Naive thymus-derived CD8-positive, alpha-beta T cell (primary cell): ENCODE data around the gene ATP5F1D. TPM values are rescaled to one million over a fixed set of nuclear protein-coding genes. Genes with fewer than 3 reads are reported as not detected.

Source experiments
- ATAC-seq, 2 donors: fragments of 150-1000 bp; cut with Tn5 transposase in 1 of 2; sonication (Bioruptor Pico), chemical (Tn5 transposase) in 1 of 2; 1 replicate in 1 of 2; 2 replicates in 1 of 2; pipeline ENCODE4 v1.10.0; 2021; ENCODE audit warnings: mild to moderate bottlenecking in 2 of 2, moderate library complexity in 2 of 2
- POLR2A ChIA-PET: fragments of 350-600 bp; sonication (Branson Sonifier 250); formaldehyde crosslinking; loops from one replicate; lab custom pipeline; 2021; ENCODE audit warnings: antibody characterized with exemption; lab: Charles Lee
- DNase-seq, 10 donors: peaks; one replicate each; pipeline versions ENCODE4 v3.0.0 to v3.0.0-alpha.2; 2020 to 2022
- H3K27ac Mint-ChIP-seq, 10 donors: one replicate each; pipeline ENCODE4 v1.8.0; 2020 to 2022; ENCODE audit warnings: mild to moderate bottlenecking in 10 of 10, mixed read lengths in 10 of 10, moderate library complexity in 4 of 10, inconsistent platforms in 1 of 10
- H3K27me3 Mint-ChIP-seq, 5 donors: one replicate each; pipeline ENCODE4 v1.8.0; 2021 to 2022; ENCODE audit warnings: mixed read lengths in 5 of 5
- H3K36me3 Mint-ChIP-seq, 3 donors: one replicate each; pipeline ENCODE4 v1.8.0; 2020 to 2022; ENCODE audit warnings: mixed read lengths in 3 of 3, mild to moderate bottlenecking in 2 of 3, inconsistent platforms in 1 of 3
- H3K4me1 Mint-ChIP-seq, 4 donors: one replicate each; pipeline ENCODE4 v1.8.0; 2021 to 2022; ENCODE audit warnings: mixed read lengths in 4 of 4
- H3K4me3 Mint-ChIP-seq, 10 donors: one replicate each; pipeline ENCODE4 v1.8.0; 2020 to 2022; ENCODE audit warnings: mild to moderate bottlenecking in 10 of 10, mixed read lengths in 10 of 10, moderate library complexity in 6 of 10, inconsistent platforms in 1 of 10
- H3K9me3 Mint-ChIP-seq, 9 donors: one replicate each; pipeline ENCODE4 v1.8.0; 2020 to 2022; ENCODE audit warnings: mixed read lengths in 9 of 9, mild to moderate bottlenecking in 3 of 9, inconsistent platforms in 1 of 9, moderate library complexity in 1 of 9
- polyA plus RNA-seq, 3 donors: library from polyadenylated mRNA; unstranded; fragments of 300-500 nt; fragmentation: Illumina TruSeq; gene quantifications; one replicate each; pipeline ENCODE4 v1.2.3, GENCODE V29; 2021
- total RNA-seq, 8 experiments: library from RNA in 2 of 8; stranded (reverse) in 2 of 8; gene quantifications; one replicate each; pipeline ENCODE4 v1.2.3 and lab custom pipeline; 2021 to 2026

ATP5F1D gene
- total and polyA plus RNA-seq, 5 experiments from 2014 or later = 83.9 to 264 (median 214) TPM

DNA sequence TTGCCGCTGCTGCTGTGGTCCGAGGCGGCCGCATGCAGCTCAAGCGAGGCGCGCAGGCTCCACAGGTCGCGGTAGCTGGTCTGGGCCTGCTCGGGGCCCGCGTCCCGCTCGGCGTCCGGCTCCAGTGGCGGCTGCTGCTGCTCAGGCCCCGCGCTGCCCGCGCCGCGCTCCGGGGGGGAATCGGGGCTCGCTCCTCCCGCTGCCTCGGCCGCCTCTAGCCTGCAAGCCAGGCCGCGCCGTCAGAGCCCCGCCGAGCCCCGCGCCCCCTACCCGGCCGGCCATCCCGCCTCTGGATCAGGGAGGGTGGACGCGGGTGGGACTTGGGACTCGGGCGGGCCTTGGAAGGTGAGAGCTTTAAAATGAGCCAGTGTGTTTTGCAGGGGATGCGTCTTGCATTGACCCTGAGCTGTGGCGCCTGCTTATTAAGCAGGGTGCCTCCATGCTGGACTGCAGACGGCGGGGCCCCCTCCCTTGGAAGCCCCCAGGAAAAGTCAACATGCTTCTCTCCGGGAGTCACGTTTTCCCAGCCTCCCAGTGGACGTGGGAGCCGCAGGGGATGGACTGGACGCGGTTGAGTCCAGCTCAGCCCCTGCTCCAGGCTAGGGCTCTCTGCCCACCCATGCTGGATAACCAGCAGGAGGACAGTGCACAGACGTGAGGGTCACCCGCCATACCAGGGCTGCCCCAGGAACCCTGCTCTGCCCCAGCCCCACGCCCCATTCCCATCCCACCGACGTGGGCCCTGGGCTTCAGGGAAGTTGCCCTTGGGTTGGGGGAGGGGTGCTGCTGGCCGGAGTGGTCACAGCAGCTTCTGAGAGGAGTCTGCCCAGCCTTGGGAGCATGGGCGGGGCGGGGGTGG, 11.4 kb upstream of the ATP5F1D start:
- no peak overlapping the region for H3K4me3 Mint-ChIP-seq
- no peak for ATAC-seq
- POLR2A ChIA-PET = no interaction called here
- no peaks in the 10 kb centered on the region for H3K4me1 Mint-ChIP-seq
- H3K9me3 Mint-ChIP-seq = no peaks in the 10 kb centered on the region
- DNase-seq = no peak
- H3K27ac Mint-ChIP-seq = no peak overlapping the region
- peaks cover 0 to 3% (median 0%) of the 10 kb centered on the region in 3 donors for H3K36me3 Mint-ChIP-seq
- peaks cover 0 to under 1% (median 0%) of the 10 kb centered on the region in 5 donors for H3K27me3 Mint-ChIP-seq

GRCh38 chr19:1230783-1231489, 10.6 kb upstream of the ATP5F1D start:
- Mint-ChIP-seq H3K9me3 (no peaks in the 10 kb centered on the region), H3K27me3 (peaks cover 0 to 1% (median 0%) of the 10 kb centered on the region in 5 donors)
- POLR2A ChIA-PET = no interaction called here

DNA sequence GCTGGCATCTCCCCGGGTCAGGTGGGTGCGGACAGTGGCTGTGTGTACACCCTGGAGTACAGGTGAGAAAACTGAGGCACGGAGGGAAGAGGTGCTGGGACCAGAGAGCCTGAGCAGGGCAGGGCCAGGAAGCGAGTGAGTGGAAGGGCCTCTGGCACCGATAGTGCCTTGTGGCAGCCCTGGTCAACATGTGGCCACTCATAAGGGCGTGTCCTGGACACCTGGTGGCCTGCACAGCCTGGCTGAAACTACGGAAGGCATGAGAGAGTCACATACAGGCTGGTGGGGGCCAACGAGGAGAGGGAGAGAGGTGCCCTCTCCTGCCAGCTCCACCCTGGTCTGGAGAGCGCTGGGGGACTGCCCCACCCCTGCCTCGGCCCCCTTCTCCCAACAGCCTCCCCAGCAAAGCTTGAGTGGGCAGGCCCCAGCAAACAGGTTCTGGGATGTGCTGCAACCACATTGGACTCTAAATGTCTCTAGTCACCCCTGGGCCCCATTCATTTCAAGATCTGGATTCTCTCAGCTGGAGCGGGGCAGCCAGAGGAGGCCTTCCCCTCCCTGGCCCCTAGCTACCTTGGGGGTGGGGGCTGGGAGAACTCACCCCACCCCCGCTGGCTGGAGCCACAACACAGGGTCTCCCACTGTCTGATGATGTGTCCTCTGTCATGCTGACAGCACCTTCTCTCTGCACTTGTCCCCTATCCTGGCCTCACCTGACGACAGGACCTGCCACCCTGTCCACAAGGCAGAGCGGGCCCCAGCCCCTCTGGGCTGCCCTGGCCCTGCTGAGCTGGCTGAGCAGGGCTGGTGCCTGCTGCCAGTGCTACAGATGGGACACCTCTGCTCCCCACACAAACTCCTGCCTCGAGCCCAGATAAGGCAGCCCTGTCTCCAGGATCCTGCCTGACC, 9.6 kb upstream of the ATP5F1D start:
- Mint-ChIP-seq H3K27ac (peak overlapping the region in 6 of 10 donors; percentile 4 to 68 (median 40)), H3K4me1 (no peaks in the 10 kb centered on the region), H3K27me3 (peaks cover 0 to 1% (median 0%) of the 10 kb centered on the region in 5 donors), H3K9me3 (no peaks in the 10 kb centered on the region), H3K4me3 (no peak overlapping the region), H3K36me3 (peaks cover 0 to 3% (median 0%) of the 10 kb centered on the region in 3 donors)
- no peak for DNase-seq
- POLR2A ChIA-PET = no interaction called here
- ATAC-seq = no peak

More at GRCh38 chr19:1230783-1231489, 10.6 kb upstream of the ATP5F1D start:
- H3K4me1 Mint-ChIP-seq = no peaks in the 10 kb centered on the region
- no peak overlapping the region for H3K27ac Mint-ChIP-seq
- H3K36me3 Mint-ChIP-seq = peaks cover 0 to 3% (median 0%) of the 10 kb centered on the region in 3 donors
- ATAC-seq (peak in 1 of 2 donors; percentile 14), DNase-seq (no peak)
- H3K4me3 Mint-ChIP-seq = no peak overlapping the region

DNA sequence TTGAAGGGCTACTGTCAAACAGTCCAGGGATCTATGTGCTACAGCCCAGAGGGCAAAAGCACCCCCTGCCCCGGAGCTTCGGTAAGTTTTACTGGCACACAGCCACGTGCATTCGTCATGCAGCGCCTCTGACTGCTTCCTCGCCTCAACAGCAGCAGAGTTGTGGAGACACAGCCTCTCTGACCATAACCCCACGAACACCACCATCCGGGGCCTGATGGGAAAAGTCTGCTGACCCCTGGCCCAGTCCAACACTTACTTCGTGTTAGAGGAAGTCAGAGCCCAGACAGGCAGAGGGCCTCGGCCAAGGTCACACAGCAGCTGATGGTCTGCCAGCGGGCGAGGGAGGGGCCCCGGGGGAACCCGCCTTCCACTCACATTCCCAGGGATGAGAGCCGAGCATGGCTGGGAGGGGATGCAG, 8.9 kb upstream of the ATP5F1D start:
- ATAC-seq = no peak
- Mint-ChIP-seq H3K4me1 (no peaks in the 10 kb centered on the region), H3K36me3 (no peaks in the 10 kb centered on the region), H3K4me3 (no peak overlapping the region), H3K27ac (peak overlapping the region in 2 of 10 donors; percentile 37 to 61), H3K9me3 (no peaks in the 10 kb centered on the region), H3K27me3 (peaks cover 0 to 1% (median 0%) of the 10 kb centered on the region in 5 donors)
- POLR2A ChIA-PET = no interaction called here
- no peak for DNase-seq

GRCh38 chr19:1233115-1233667, 8.4 kb upstream of the ATP5F1D start:
- ATAC-seq (no peak), DNase-seq (no peak)
- H3K27me3 Mint-ChIP-seq = peaks cover 0 to 2% (median under 1%) of the 10 kb centered on the region in 5 donors
- POLR2A ChIA-PET = no interaction called here
- H3K4me3 Mint-ChIP-seq = no peak overlapping the region
- H3K27ac Mint-ChIP-seq = no peak overlapping the region
- no peaks in the 10 kb centered on the region for H3K9me3 Mint-ChIP-seq
- H3K36me3 Mint-ChIP-seq = no peaks in the 10 kb centered on the region
- peaks cover under 1 to 2% (median under 1%) of the 10 kb centered on the region in 4 donors for H3K4me1 Mint-ChIP-seq

GRCh38 chr19:1234051-1234954, 7.2 kb upstream of the ATP5F1D start:
- peaks cover 0 to 2% (median 0%) of the 10 kb centered on the region in 3 donors for H3K36me3 Mint-ChIP-seq
- H3K4me1 Mint-ChIP-seq = peaks cover 8 to 13% (median 12%) of the 10 kb centered on the region in 4 donors
- H3K4me3 Mint-ChIP-seq = no peak overlapping the region
- no peaks in the 10 kb centered on the region for H3K9me3 Mint-ChIP-seq
- ATAC-seq (no peak), DNase-seq (no peak)
- peaks cover 2 to 9% (median 7%) of the 10 kb centered on the region in 5 donors for H3K27me3 Mint-ChIP-seq
- POLR2A ChIA-PET = no interaction called here
- no peak overlapping the region for H3K27ac Mint-ChIP-seq

GRCh38 chr19:1234955-1235380, 6.6 kb upstream of the ATP5F1D start:
- H3K36me3 Mint-ChIP-seq = peaks cover 0 to 2% (median 0%) of the 10 kb centered on the region in 3 donors
- POLR2A ChIA-PET = no interaction called here
- peaks cover 8 to 17% (median 15%) of the 10 kb centered on the region in 4 donors for H3K4me1 Mint-ChIP-seq
- H3K27ac Mint-ChIP-seq = no peak overlapping the region
- no peak overlapping the region for H3K4me3 Mint-ChIP-seq
- H3K9me3 Mint-ChIP-seq = no peaks in the 10 kb centered on the region
- DNase-seq (no peak), ATAC-seq (no peak)
- H3K27me3 Mint-ChIP-seq = peaks cover 2 to 9% (median 7%) of the 10 kb centered on the region in 5 donors

DNA sequence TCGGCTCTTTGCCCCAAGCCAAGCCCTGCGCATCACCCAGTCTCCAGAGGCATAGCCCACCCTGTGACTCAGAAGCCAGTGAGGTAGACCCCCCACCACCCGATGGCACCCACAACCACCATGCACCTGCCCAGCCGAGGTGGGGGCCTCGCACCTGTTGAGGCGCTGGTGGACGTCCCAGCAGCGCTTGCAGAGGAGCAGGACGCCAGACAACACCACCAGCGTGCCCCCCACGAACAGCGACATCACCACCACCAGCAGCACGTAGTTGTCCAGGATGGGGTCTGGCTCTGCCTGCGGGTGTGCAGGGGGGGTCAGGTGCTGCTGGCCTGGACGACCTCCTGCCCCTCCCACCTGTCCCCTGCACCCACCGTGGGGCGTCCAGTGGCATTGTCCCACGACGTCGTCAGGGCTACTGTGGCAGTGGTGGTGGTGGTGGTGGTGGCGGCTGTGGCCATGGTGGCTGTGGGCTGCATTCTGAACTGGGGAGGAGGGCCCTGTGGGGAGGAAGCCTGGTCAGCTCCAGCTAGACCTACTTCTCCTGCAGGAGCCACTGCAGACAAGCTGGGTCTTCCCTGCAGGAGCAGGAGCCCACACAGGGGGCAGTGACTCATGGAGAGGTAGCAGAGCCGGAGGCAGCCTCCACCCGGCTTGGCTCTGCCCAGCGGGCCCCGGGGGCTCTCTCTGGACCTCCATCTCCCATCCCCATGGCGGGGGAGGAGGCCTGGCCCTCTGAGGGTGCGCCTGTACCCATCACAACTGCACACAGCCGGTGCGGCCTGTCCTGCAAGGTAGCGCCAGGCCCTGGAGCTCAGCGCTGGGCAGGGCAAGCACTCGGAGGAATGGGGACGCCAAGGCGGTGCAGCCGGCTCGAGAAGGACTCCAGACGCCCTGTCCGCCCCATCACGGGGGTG, 5.7 kb upstream of the ATP5F1D start:
- H3K27ac Mint-ChIP-seq = peak overlapping the region in 1 of 10 donors; percentile 80
- peaks cover 0 to 2% (median 0%) of the 10 kb centered on the region in 3 donors for H3K36me3 Mint-ChIP-seq
- peaks cover 2 to 9% (median 7%) of the 10 kb centered on the region in 5 donors for H3K27me3 Mint-ChIP-seq
- peaks cover 8 to 18% (median 17%) of the 10 kb centered on the region in 4 donors for H3K4me1 Mint-ChIP-seq
- ATAC-seq (no peak), DNase-seq (no peak)
- peak overlapping the region in 5 of 10 donors; percentile 2 to 55 (median 27) for H3K4me3 Mint-ChIP-seq
- POLR2A ChIA-PET = no interaction called here
- no peaks in the 10 kb centered on the region for H3K9me3 Mint-ChIP-seq

DNA sequence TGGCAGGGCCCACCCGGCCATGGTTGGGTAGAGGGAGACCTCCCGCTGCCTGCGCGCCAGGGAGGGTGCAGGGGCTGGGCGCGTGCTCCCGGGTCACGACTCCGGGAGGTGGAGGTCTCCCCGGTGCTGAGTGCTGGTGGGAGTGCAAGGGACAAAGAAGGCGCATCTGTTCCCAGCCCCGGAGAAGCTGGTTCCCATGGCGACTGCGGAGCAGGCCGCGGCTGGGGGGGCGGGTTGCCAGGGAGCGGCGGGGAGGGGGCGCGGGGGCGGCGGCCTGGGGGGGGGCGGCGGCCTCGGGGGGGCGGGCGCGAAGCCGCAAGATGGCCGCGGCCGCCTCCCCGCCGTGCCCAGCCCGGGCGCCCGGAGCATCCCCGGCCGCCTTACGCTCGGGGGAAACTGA, 5.0 kb upstream of the ATP5F1D start:
- Mint-ChIP-seq H3K27me3 (peaks cover 2 to 10% (median 7%) of the 10 kb centered on the region in 5 donors), H3K4me3 (peak overlapping the region in 5 of 10 donors; percentile 2 to 55 (median 23)), H3K27ac (no peak overlapping the region), H3K9me3 (no peaks in the 10 kb centered on the region), H3K36me3 (peaks cover 0 to 2% (median 0%) of the 10 kb centered on the region in 3 donors), H3K4me1 (peaks cover 10 to 25% (median 24%) of the 10 kb centered on the region in 4 donors)
- ATAC-seq (no peak), DNase-seq (no peak)
- POLR2A ChIA-PET = no interaction called here

- POLR2A ChIA-PET = no interaction called here
- peaks cover 2 to 10% (median 7%) of the 10 kb centered on the region in 5 donors for H3K27me3 Mint-ChIP-seq
- ATAC-seq (no peak), DNase-seq (no peak)
- H3K27ac Mint-ChIP-seq = no peak overlapping the region
- H3K36me3 Mint-ChIP-seq = peaks cover 0 to 2% (median 0%) of the 10 kb centered on the region in 3 donors
- peak overlapping the region in 7 of 10 donors; percentile 33 to 66 (median 56) for H3K4me3 Mint-ChIP-seq
- H3K4me1 Mint-ChIP-seq = peaks cover 10 to 27% (median 26%) of the 10 kb centered on the region in 4 donors
- H3K9me3 Mint-ChIP-seq = no peaks in the 10 kb centered on the region
Measured at GRCh38 chr19:1237027-1237659, 4.4 kb upstream of the ATP5F1D start.
